ENCODE data around the gene COL20A1. TPM values are rescaled to one million over a fixed set of nuclear protein-coding genes. Genes with fewer than 3 reads are reported as not detected.

The COL20A1 gene
- total and polyA plus RNA-seq, 2 experiments from 2014 or later = not detected

DNA sequence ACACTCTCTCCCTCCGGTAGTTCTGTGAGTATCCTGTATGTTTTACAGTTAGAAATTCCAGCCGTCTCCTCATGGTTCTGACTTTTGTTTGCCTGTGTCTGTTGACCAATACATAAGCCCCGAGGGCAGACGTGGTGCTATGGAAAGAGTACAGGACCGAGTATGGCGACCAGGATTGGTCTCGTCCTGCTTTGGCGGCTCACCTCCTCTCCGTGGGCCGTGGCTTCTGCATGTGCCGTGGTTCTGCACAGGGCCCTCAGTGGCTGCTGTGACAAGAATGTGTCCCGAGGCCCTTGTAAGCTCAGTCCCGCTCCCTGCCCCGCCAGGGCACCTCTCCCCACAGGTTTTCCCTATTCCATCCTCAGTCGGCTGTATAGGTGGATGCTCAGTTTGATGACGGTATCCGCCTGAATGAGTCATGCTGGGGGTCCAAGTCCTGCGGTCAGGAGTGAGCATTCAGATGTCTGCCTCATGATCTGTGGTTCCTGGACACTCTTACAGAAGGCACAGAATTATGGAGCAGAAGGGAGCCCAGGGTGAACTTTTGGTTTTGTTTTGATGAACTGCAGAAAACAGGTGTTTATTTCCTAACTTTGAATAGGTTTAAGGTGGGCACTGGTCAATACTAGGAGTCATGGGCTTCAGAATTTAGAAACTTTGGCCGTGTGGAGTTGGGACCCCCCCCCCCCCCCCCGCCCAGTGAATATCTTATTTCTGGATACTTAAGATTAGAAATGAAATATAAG lies 19.2 kb upstream of the COL20A1 start:
- no peak overlapping the region for H2AFZ ChIP-seq
- no peaks in the 10 kb centered on the region for H3K9me2 ChIP-seq (ENCODE audit: insufficient read depth)
- peaks cover 8% of the 10 kb centered on the region; the same call in 1 of the 2 replicates for H3K36me3 ChIP-seq (ENCODE audit: low read depth)
- H3K4me1 ChIP-seq (ENCODE audit: insufficient read depth) = peaks cover 13% of the 10 kb centered on the region
- TF ChIP-seq EZH2 (IDR thresholded peaks at IDR 0.05; ENCODE audit: insufficient read depth, poor library complexity, severe bottlenecking) (no peak), EZH2phosphoT487 (IDR thresholded peaks at IDR 0.05; ENCODE audit: insufficient read depth, low read depth) (no peak)
- H3K4me2 ChIP-seq (ENCODE audit: unreplicated experiment) = peak overlapping the region; percentile 84
- no peaks in the 10 kb centered on the region for H3K27me3 ChIP-seq (replicated peaks; ENCODE audit: insufficient read depth)
- peak; percentile 92 for DNase-seq
- peak overlapping the region; percentile 99 for H3K9ac ChIP-seq
- in situ Hi-C loops (cut with MboI) = no loop called here
- peaks cover 79% of the 10 kb centered on the region for H3K79me2 ChIP-seq (ENCODE audit: insufficient read depth)
- WGBS, 2 experiments (ENCODE audit: low coverage in 1 of 2, low lambda C conversion rate in 2 of 2, missing lambda C conversion rate in 2 of 2) = 5 to 6% methylated on average over 20 of the region's 20 CpGs
- no peaks in the 10 kb centered on the region; the same call in 1 of the 2 replicates for H4K20me1 ChIP-seq (ENCODE audit: insufficient read depth)
- peak overlapping the region; percentile 100 for H3K4me3 ChIP-seq
- peak overlapping the region; percentile 87 for H3K27ac ChIP-seq
- H3F3A ChIP-seq (ENCODE audit: insufficient read depth) = no peaks in the 10 kb centered on the region
- H3K9me3 ChIP-seq (ENCODE audit: low read depth) = no peaks in the 10 kb centered on the region

DNA sequence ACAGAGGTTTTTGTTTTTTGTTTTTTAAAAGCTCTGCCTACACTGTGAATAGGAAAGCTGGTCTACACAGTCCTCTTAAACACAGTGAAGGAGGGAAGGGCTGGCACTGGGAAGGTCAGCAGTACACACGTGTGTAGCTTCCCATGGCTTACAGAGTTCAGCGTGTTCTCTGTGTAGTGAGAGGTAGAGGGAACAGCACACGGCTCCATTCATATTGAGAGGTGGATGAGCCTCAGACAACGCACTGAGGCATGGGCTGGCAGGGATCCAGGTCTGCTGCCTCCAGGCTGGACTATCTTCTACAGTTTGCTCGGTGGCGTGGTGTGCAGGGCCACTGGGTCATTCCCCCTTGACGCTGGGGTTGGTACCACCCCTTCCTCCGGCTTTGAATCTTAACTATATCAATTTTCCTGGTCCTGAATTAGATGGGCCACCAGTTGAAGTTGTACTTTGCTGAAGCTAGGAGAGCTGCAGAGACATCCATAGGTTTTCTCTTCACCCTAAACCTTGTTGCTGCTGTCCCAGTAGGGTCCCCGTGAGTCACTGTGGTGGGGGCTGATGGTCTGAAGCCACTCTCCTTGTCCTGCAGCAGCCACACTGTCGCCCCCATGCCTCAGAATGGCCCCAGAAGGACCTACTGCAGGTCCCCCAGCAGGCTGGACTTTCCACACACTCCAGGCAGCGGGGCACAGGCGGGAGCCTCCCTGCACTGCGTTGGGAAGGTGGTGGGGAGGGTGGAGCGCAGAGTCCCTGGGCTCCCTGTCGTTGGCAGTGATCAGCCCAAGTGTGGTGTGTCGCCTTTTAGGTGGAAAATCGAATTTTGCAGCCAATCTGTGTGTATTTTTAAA lies 18.4 kb upstream of the COL20A1 start:
- H3K9me3 ChIP-seq (ENCODE audit: low read depth) = no peaks in the 10 kb centered on the region
- peak overlapping the region; percentile 100 for H3K4me3 ChIP-seq
- H3K27ac ChIP-seq = peak overlapping the region; percentile 28; the same call in 1 of the 2 replicates
- H2AFZ ChIP-seq = no peak overlapping the region
- no peaks in the 10 kb centered on the region for H3K9me2 ChIP-seq (ENCODE audit: insufficient read depth)
- peaks cover 13% of the 10 kb centered on the region for H3K4me1 ChIP-seq (ENCODE audit: insufficient read depth)
- H3K36me3 ChIP-seq (ENCODE audit: low read depth) = peaks cover 16% of the 10 kb centered on the region; the same call in 1 of the 2 replicates
- H3K79me2 ChIP-seq (ENCODE audit: insufficient read depth) = peaks cover 87% of the 10 kb centered on the region
- H3F3A ChIP-seq (ENCODE audit: insufficient read depth) = no peaks in the 10 kb centered on the region
- no peaks in the 10 kb centered on the region for H3K27me3 ChIP-seq (replicated peaks; ENCODE audit: insufficient read depth)
- peak overlapping the region; percentile 84 for H3K4me2 ChIP-seq (ENCODE audit: unreplicated experiment)
- in situ Hi-C loops (cut with MboI) = no loop called here
- no peaks in the 10 kb centered on the region; the same call in 1 of the 2 replicates for H4K20me1 ChIP-seq (ENCODE audit: insufficient read depth)
- WGBS, 2 experiments (ENCODE audit: low coverage in 1 of 2, low lambda C conversion rate in 2 of 2, missing lambda C conversion rate in 2 of 2) = 54 to 58% methylated on average over 17 of the region's 17 CpGs
- peak overlapping the region; percentile 99; the same call in 1 of the 2 replicates for H3K9ac ChIP-seq
- TF ChIP-seq EZH2phosphoT487 (IDR thresholded peaks at IDR 0.05; ENCODE audit: insufficient read depth, low read depth) = no peak
- no peak for TF ChIP-seq EZH2 (IDR thresholded peaks at IDR 0.05; ENCODE audit: insufficient read depth, poor library complexity, severe bottlenecking)
- DNase-seq = peak; percentile 76

DNA sequence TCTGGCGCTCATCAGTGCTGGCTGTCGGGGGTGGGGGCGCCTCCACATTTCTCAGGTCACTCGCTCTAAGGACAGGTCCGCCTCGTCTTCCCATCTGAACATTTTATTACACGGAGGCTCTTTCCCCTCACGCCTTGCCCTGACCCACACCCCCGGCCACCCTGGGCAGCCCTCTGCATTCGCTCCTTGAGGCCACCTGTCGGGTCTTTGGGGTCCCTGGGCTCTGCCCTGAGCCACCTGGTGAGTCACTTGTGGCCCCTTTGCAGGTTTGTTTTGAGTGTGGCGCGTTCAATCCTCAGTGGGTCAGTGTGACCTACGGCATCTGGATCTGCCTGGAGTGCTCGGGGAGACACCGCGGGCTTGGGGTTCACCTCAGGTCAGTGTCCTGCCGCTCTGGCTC lies 17.2 kb upstream of the COL20A1 start:
- 88 to 89% methylated on average over 15 to 18 of the region's 18 CpGs for WGBS, 2 experiments (ENCODE audit: low coverage in 1 of 2, low lambda C conversion rate in 2 of 2, missing lambda C conversion rate in 2 of 2)
- no peaks in the 10 kb centered on the region for H3K27me3 ChIP-seq (replicated peaks; ENCODE audit: insufficient read depth)

DNA sequence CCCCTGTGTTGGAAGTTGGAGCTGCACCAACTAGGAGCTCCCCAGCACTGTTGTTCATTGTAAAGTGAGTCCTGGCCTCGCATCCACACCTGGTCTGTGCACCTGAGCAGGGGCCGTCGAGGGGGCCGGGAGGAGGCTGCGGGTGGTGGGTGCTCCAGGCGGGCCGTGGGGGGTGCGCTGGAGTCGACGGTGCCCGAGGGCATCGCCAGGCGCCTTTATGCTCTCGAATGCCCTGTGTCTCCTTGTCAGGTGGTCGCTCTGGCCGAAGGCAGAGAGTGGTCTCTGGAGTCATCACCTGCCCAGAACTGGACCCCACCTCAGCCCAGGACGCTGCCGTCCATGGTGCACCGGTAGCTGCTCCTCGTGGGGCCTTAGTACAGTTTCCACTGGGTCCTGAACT lies 16.0 kb upstream of the COL20A1 start:
- Histone ChIP-seq H3K79me2 (ENCODE audit: insufficient read depth) (peaks cover 94% of the 10 kb centered on the region), H2AFZ (no peak overlapping the region), H3K36me3 (ENCODE audit: low read depth) (peaks cover 28% of the 10 kb centered on the region; the same call in 1 of the 2 replicates), H3K27ac (no peak overlapping the region), H3K9me3 (ENCODE audit: low read depth) (no peaks in the 10 kb centered on the region), H3K9ac (no peak overlapping the region), H4K20me1 (ENCODE audit: insufficient read depth) (no peaks in the 10 kb centered on the region; the same call in 1 of the 2 replicates), H3K4me1 (ENCODE audit: insufficient read depth) (peaks cover 8% of the 10 kb centered on the region; the same call in 1 of the 2 replicates), H3K4me2 (ENCODE audit: unreplicated experiment) (no peak overlapping the region), H3F3A (ENCODE audit: insufficient read depth) (no peaks in the 10 kb centered on the region), H3K27me3 (replicated peaks; ENCODE audit: insufficient read depth) (no peaks in the 10 kb centered on the region), H3K9me2 (ENCODE audit: insufficient read depth) (no peaks in the 10 kb centered on the region), H3K4me3 (no peak overlapping the region)
- DNase-seq = no peak
- in situ Hi-C loops (cut with MboI) = no loop called here
- no peak for TF ChIP-seq EZH2phosphoT487 (IDR thresholded peaks at IDR 0.05; ENCODE audit: insufficient read depth, low read depth)
- no peak for TF ChIP-seq EZH2 (IDR thresholded peaks at IDR 0.05; ENCODE audit: insufficient read depth, poor library complexity, severe bottlenecking)
- WGBS, 2 experiments (ENCODE audit: low coverage in 1 of 2, low lambda C conversion rate in 2 of 2, missing lambda C conversion rate in 2 of 2) = 96 to 98% methylated on average over 11 to 20 of the region's 20 CpGs

More for the DNA sequence above, 17.2 kb upstream of the COL20A1 start:
- no peak overlapping the region for H3K27ac ChIP-seq
- H3K4me3 ChIP-seq = no peak overlapping the region
- H3K36me3 ChIP-seq (ENCODE audit: low read depth) = peaks cover 23% of the 10 kb centered on the region; the same call in 1 of the 2 replicates
- H2AFZ ChIP-seq = no peak overlapping the region
- TF ChIP-seq EZH2phosphoT487 (IDR thresholded peaks at IDR 0.05; ENCODE audit: insufficient read depth, low read depth) = no peak
- no peak for TF ChIP-seq EZH2 (IDR thresholded peaks at IDR 0.05; ENCODE audit: insufficient read depth, poor library complexity, severe bottlenecking)
- no peak overlapping the region for H3K4me2 ChIP-seq (ENCODE audit: unreplicated experiment)
- no peaks in the 10 kb centered on the region for H3K9me3 ChIP-seq (ENCODE audit: low read depth)
- H3K79me2 ChIP-seq (ENCODE audit: insufficient read depth) = peaks cover 96% of the 10 kb centered on the region
- no peaks in the 10 kb centered on the region for H3K9me2 ChIP-seq (ENCODE audit: insufficient read depth)
- in situ Hi-C loops (cut with MboI) = no loop called here
- no peak overlapping the region for H3K9ac ChIP-seq
- H3F3A ChIP-seq (ENCODE audit: insufficient read depth) = no peaks in the 10 kb centered on the region
- H4K20me1 ChIP-seq (ENCODE audit: insufficient read depth) = no peaks in the 10 kb centered on the region; the same call in 1 of the 2 replicates
- no peak for DNase-seq
- peaks cover 13% of the 10 kb centered on the region for H3K4me1 ChIP-seq (ENCODE audit: insufficient read depth)
